Stimulated activated CD4-positive, alpha-beta T cell treated with anti-CD3 and anti-CD28 coated beads, Interleukin-1b, Interleukin-23, amount 100 ng/mL, for 4 hours (primary cell): ENCODE data around the gene NUB1.

Experiments used
- DNase-seq, 2 donors: peaks; one replicate each; pipeline ENCODE4 v3.0.0-alpha.2; 2020; ENCODE audit warnings: low read depth in 2 of 2

Gene NUB1

GRCh38 chr7:151377406-151377805 lies 35.8 kb downstream of the NUB1 start:
- DNase-seq = no peak

GRCh38 chr7:151378011-151378410 lies 36.4 kb downstream of the NUB1 start:
- DNase-seq = no peak

- no peak for DNase-seq
Observed at GRCh38 chr7:151378496-151379192, 37.0 kb downstream of the NUB1 start.

GRCh38 chr7:151379193-151379520 lies 37.5 kb downstream of the NUB1 start:
- DNase-seq = no peak

GRCh38 chr7:151379534-151380198 lies 38.1 kb downstream of the NUB1 start:
- no peak for DNase-seq

GRCh38 chr7:151380199-151381097 lies 38.8 kb downstream of the NUB1 start:
- DNase-seq = no peak

GRCh38 chr7:151381098-151381347 lies 39.4 kb downstream of the NUB1 start:
- DNase-seq = no peak

- peak; percentile 18 to 27 for DNase-seq
Observed at GRCh38 chr7:151381348-151382078, 39.9 kb downstream of the NUB1 start.

- no peak for DNase-seq
Observed at GRCh38 chr7:151382079-151382885, 40.7 kb downstream of the NUB1 start.

GRCh38 chr7:151383638-151384351 lies 42.2 kb downstream of the NUB1 start:
- no peak for DNase-seq

- no peak for DNase-seq
Observed at GRCh38 chr7:151384352-151384697, 42.7 kb downstream of the NUB1 start.

- DNase-seq = no peak
Observed at GRCh38 chr7:151384776-151385625, 43.4 kb downstream of the NUB1 start.

GRCh38 chr7:151385626-151386300 lies 44.2 kb downstream of the NUB1 start:
- DNase-seq = no peak

GRCh38 chr7:151386301-151387160 lies 44.9 kb downstream of the NUB1 start:
- no peak for DNase-seq

- no peak for DNase-seq
Observed at GRCh38 chr7:151387161-151388006, 45.8 kb downstream of the NUB1 start.

GRCh38 chr7:151388007-151388297 lies 46.3 kb downstream of the NUB1 start:
- DNase-seq = no peak

- no peak for DNase-seq
Observed at GRCh38 chr7:151388430-151388829, 46.8 kb downstream of the NUB1 start.
